ENCODE measurements around the gene VCL.

VCL gene

GRCh38 chr10:74097776-74098175 lies 99.9 kb downstream of the VCL start:
- H3K36me3 Mint-ChIP-seq (ENCODE audit: low read depth) = peaks cover 77% of the 10 kb centered on the region
- no peaks in the 10 kb centered on the region for H3K9me3 Mint-ChIP-seq
- no peak overlapping the region for H3K4me3 Mint-ChIP-seq
- H3K27me3 Mint-ChIP-seq (ENCODE audit: low read depth) = no peaks in the 10 kb centered on the region
- TF ChIP-seq, protein P1, sequence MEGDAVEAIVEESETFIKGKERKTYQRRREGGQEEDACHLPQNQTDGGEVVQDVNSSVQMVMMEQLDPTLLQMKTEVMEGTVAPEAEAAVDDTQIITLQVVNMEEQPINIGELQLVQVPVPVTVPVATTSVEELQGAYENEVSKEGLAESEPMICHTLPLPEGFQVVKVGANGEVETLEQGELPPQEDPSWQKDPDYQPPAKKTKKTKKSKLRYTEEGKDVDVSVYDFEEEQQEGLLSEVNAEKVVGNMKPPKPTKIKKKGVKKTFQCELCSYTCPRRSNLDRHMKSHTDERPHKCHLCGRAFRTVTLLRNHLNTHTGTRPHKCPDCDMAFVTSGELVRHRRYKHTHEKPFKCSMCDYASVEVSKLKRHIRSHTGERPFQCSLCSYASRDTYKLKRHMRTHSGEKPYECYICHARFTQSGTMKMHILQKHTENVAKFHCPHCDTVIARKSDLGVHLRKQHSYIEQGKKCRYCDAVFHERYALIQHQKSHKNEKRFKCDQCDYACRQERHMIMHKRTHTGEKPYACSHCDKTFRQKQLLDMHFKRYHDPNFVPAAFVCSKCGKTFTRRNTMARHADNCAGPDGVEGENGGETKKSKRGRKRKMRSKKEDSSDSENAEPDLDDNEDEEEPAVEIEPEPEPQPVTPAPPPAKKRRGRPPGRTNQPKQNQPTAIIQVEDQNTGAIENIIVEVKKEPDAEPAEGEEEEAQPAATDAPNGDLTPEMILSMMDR (IDR thresholded peaks at IDR 0.05; ENCODE audit: unreplicated experiment in 3 of 3) = no peak
- no peaks in the 10 kb centered on the region for H3K4me1 Mint-ChIP-seq
- H3K27ac Mint-ChIP-seq = no peak overlapping the region

GRCh38 chr10:74099420-74099819 lies 101.5 kb downstream of the VCL start:
- H3K4me3 Mint-ChIP-seq = no peak overlapping the region
- peaks cover 86% of the 10 kb centered on the region for H3K36me3 Mint-ChIP-seq (ENCODE audit: low read depth)
- H3K27ac Mint-ChIP-seq = no peak overlapping the region
- TF ChIP-seq, protein P1 (IDR thresholded peaks at IDR 0.05; ENCODE audit: unreplicated experiment in 3 of 3) = no peak
- no peaks in the 10 kb centered on the region for H3K27me3 Mint-ChIP-seq (ENCODE audit: low read depth)
- no peaks in the 10 kb centered on the region for H3K9me3 Mint-ChIP-seq
- no peaks in the 10 kb centered on the region for H3K4me1 Mint-ChIP-seq

DNA sequence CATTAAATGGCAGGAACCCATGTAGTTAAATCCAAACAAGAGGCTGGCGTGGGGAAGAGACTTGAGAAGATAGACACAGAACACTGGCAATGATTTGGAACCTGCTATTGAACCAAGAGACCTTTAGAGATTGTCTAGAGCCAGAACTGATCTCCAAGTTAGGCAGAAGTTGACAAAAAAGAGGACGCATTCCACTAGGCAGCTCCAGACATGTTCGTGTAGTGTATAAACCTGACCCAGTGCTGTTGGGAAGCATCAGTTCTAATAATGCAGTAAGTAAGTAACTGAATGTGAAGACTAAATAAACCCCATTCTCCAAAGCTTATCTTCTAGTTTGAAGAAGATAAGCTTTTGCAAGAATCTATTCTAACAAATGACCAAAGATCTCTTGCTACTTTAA lies 101.9 kb downstream of the VCL start:
- H3K4me1 Mint-ChIP-seq = no peaks in the 10 kb centered on the region
- H3K9me3 Mint-ChIP-seq = no peaks in the 10 kb centered on the region
- TF ChIP-seq, protein P1 (IDR thresholded peaks at IDR 0.05; ENCODE audit: unreplicated experiment in 3 of 3) = no peak
- no peak overlapping the region for H3K27ac Mint-ChIP-seq
- H3K36me3 Mint-ChIP-seq (ENCODE audit: low read depth) = peaks cover 86% of the 10 kb centered on the region
- no peaks in the 10 kb centered on the region for H3K27me3 Mint-ChIP-seq (ENCODE audit: low read depth)
- H3K4me3 Mint-ChIP-seq = no peak overlapping the region

GRCh38 chr10:74103560-74104258 lies 105.8 kb downstream of the VCL start:
- TF ChIP-seq, protein P1 (IDR thresholded peaks at IDR 0.05; ENCODE audit: unreplicated experiment in 3 of 3) = peak; percentile 22 to 33 (median 27)
- Mint-ChIP-seq H3K27me3 (ENCODE audit: low read depth) (no peaks in the 10 kb centered on the region), H3K27ac (no peak overlapping the region), H3K4me1 (no peaks in the 10 kb centered on the region), H3K9me3 (no peaks in the 10 kb centered on the region), H3K36me3 (ENCODE audit: low read depth) (peaks cover 84% of the 10 kb centered on the region), H3K4me3 (no peak overlapping the region)

- TF ChIP-seq, protein P1 (IDR thresholded peaks at IDR 0.05; ENCODE audit: unreplicated experiment in 3 of 3) = no peak
- no peak overlapping the region for H3K27ac Mint-ChIP-seq
- H3K9me3 Mint-ChIP-seq = no peaks in the 10 kb centered on the region
- H3K36me3 Mint-ChIP-seq (ENCODE audit: low read depth) = peaks cover 83% of the 10 kb centered on the region
- H3K4me1 Mint-ChIP-seq = no peaks in the 10 kb centered on the region
- no peaks in the 10 kb centered on the region for H3K27me3 Mint-ChIP-seq (ENCODE audit: low read depth)
- H3K4me3 Mint-ChIP-seq = no peak overlapping the region
These were observed 106.6 kb downstream of the VCL start for GRCh38 chr10:74104480-74104879.

DNA sequence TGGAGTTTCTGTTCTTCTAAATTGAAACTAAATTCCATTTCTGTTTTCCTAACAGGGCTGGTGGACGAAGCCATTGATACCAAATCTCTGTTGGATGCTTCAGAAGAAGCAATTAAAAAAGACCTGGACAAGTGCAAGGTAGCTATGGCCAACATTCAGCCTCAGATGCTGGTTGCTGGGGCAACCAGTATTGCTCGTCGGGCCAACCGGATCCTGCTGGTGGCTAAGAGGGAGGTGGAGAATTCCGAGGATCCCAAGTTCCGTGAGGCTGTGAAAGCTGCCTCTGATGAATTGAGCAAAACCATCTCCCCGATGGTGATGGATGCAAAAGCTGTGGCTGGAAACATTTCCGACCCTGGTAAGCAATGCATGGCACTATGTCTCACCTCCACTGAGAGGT lies 107.1 kb downstream of the VCL start:
- TF ChIP-seq, protein P1 (IDR thresholded peaks at IDR 0.05; ENCODE audit: unreplicated experiment in 3 of 3) = no peak
- Mint-ChIP-seq H3K36me3 (ENCODE audit: low read depth) (peaks cover 83% of the 10 kb centered on the region), H3K9me3 (no peaks in the 10 kb centered on the region), H3K27me3 (ENCODE audit: low read depth) (no peaks in the 10 kb centered on the region), H3K4me3 (no peak overlapping the region), H3K4me1 (no peaks in the 10 kb centered on the region), H3K27ac (no peak overlapping the region)
